Right kidney (tissue), 9 donors: Measurements from ENCODE around the gene NANOS2.
A peak's percentile ranks its signal among the peaks of the same experiment; 100 is the strongest.

Source experiments
- DNase-seq: peaks from one replicate; pipeline ENCODE4 v3.0.0-alpha.2; 2016
- long read RNA-seq, 8 donors: transcript quantifications; one replicate each; lab custom pipeline, GENCODE V29; 2026

Gene NANOS2
- long read RNA-seq, donor 1: 0 reads
- long read RNA-seq, donor 2: 0 reads
- long read RNA-seq, donor 3: 0 reads
- long read RNA-seq, donor 4: 0 reads
- long read RNA-seq, donor 5: 0 reads
- long read RNA-seq, donor 6, partial matches to known transcripts: 0 of 1 reads
- long read RNA-seq, donor 6, other reads (novel, unspliced or antisense): 0 of 1 reads
- long read RNA-seq, donor 7, partial matches to known transcripts: 0 of 1 reads
- long read RNA-seq, donor 7, other reads (novel, unspliced or antisense): 0 of 1 reads
- long read RNA-seq, donor 8: 0 reads

GRCh38 chr19:45913874-45914830, at the start of gene NANOS2:
Gene NANOS2 (minus strand): TSS chr19:45914778. CDS start chr19:45914693, 85 bp downstream.
- no peak for DNase-seq

DNA sequence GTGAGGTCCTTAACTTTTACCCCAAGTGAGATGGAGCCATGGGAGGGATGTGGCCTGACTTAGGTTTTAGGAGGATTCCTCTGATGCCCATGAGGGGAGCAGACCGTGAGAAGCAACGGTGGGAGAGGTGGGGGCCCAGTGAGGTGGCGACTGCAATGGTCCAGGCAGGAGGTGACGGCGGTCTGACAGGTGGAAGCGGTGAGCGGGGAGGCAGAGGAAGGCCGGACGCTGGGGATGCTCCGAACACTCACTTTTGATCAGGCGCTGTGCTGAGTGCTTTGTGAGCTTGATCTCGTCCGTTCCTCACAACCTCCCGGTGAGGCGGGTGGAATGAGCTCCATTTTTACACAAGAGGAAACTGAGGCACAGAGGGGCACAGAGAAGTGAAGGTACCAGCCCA, 47.4 kb upstream of the NANOS2 start:
- no peak for DNase-seq

DNA sequence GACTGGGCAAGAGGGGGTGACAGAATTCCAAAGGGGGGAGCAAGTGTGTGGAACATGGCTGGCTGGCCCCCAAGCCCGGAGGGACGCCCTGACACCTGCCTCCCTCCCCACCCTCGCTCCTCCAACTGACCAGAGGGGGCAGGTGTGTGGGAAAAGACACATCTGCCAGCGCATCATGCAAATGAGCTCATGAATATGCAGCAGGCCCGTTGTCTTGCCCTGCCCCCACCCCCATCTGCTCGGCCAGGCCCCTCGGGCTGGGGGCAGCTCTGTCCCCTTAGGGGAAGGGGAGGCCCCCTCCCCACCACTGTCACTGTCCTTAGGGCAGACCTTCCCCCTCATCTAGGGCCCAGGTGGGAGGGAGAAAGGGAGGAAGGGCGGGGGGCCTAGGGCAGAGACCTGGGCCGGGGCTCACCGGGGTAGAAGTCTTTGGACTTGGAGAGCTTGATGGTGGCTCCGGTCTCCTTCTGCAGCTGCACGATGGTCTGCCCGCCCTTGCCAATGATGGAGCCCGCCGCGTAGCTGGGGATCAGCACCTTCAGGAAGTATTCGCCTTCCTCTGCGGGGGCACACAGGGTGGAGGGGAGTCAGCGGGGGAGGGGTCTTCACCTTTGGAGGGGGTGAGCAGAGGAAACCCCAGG, 46.1 kb upstream of the NANOS2 start:
- no peak for DNase-seq

DNA sequence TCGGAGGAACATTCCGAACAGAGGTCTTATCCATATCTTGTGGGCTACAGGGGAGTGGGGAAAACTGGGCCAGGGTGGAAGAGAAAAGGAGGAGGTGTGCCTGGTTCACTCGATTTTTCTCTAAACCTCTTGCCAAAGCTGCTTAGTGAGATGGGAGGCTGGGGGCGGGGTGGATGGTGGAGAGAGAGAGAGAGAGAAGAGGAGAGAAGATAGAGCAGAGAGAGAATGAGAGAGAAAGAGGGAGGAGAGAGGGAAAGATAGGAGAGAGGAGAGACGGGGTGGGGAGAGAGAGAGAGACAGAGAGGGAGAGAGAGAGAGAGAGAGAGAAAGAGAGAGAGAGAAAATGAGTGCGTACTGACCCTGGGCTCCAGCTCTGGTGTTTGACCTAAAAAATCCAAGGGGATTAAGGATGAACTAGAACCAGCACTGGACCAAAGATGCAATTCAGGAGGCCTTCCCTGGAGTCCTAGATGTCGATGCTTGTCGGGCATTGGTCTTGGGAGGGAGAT, 45.0 kb upstream of the NANOS2 start:
- no peak for DNase-seq

DNA sequence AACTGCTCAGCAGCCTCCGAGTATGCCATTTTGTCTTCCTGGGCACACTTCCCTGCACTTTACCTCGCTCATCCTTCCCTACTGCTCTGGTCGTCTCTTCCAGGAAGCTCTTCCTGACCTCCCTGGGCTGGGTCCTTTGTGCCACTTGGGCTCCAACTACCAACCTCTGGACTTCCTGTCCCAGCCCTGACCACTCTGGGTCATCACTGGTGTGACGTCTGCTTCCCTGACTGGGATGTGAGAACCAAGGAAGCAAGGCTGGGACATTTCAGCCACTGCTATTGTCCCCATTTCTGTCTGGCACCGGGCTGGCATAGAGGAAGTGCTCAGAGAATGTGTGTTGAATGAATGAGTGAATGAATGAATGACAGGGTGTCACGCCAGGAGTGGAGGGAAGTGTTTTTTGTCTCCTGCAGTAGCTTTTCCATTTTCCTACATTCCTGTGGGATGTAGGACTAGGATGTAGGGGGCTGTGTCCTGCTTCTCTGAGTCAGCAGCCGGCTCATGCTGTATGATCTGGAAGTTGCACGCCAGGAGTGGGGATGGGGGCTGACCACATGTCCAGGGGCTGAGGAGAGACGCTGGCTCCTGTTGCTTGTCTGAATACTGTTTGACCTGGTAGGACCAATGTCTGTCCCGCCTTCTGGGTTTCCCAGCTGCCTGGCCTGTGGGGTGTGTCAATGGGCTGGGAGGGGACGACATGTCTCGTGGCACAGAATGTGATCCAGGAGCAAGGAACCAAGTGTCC, 44.4 kb upstream of the NANOS2 start:
- no peak for DNase-seq

GRCh38 chr19:45958320-45958719, 43.7 kb upstream of the NANOS2 start:
- no peak for DNase-seq

- DNase-seq: no peak
Measured at GRCh38 chr19:45955905-45956608, 41.5 kb upstream of the NANOS2 start.

- no peak for DNase-seq
Measured at GRCh38 chr19:45954156-45954555, 39.6 kb upstream of the NANOS2 start.

DNA sequence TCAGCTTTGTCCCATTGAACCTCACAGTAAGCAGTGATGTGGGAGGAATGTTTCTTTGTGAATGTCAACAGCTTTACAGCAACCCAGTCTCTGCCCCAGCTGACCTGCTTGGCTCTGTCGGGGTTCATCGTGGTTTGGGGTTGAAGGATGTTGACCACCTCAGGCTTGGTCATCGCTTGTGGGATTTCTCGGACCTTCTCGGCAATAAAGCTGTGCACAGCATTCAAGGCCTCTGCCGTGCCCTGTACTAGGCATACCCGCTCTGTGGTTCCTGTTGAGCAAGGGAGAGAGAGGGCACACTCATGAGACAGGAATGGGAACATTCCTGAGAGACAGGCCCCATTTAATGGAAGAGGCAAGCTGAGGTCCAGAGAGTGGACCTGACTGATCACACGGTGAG, 39.1 kb upstream of the NANOS2 start:
- no peak for DNase-seq

DNA sequence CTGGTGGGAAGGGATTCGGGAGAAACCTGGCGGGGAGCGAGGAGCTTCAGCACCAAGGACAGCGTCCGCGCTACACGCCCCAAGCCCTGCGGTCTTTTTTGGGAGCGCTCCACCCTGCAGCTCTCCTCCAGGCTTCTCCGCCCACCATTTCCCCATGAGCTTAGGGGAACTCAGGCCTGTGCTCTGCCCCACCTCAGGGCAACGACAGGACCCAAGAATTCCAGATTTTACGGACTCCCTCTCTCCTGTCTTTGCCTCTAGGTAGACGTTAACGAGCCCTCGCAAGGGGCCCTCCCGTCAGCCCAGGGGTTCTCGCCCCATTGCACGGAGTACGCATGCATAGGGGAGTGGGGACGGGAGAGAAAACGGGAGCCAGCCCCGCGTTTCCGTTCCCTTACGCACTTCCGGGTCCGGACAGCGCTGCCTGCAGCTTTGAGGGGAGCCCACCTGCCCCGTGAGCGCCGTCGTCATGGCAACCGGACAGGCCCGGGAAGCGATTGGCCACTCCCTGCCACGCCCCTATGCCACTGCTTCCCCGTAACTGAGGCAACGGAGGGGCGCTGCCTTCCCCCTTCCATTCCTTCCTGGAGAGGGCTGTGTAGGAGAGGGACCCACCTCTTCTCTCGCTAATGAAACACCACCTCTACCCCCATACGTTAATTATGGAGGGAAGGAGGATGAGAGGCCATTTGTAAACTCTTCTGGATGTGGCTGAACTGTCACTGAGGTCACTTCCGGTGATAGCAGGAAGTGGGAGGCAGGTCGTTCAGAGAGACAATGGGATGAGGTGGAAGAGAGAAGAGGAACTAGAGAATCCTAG, 38.3 kb upstream of the NANOS2 start:
- DNase-seq: peak; percentile 52

DNA sequence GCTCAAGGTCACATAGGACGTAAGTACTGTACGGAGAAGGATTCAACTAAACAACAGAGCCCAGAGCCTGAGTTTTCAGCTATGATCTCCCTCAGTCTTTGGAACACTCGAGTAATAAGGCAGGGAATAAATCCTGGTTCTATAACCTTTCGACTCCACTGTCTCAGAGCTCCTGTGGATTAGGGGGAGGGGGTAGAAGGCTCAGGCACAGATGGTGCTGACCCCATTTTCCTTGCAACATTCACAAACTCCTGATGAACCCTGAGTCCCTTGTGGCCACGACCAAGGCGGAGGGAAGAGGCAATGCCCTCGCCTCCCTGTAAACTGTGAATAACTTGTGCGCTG, 37.7 kb upstream of the NANOS2 start:
- DNase-seq: no peak

DNA sequence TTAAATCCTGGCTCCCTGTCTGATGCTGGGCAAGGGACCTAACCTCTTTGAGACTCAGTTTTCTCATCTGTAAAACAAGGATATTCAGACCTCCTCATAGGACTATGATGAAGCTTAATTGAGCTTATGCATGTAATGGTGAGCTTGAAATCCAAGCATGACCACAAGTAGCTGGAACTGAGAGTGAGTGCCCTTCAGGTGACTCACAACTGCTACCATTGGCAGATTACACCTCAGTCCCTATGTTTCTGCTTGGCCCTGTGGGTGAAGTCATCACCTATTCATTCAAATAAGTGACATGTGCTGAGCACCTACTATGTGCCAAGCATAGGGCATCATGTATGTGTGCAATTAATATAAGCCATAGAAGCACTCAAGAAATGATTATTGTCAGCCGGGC, 33.3 kb upstream of the NANOS2 start:
- DNase-seq: no peak

- peak; percentile 16 for DNase-seq
Measured at GRCh38 chr19:45940515-45940805, 25.9 kb upstream of the NANOS2 start.

DNA sequence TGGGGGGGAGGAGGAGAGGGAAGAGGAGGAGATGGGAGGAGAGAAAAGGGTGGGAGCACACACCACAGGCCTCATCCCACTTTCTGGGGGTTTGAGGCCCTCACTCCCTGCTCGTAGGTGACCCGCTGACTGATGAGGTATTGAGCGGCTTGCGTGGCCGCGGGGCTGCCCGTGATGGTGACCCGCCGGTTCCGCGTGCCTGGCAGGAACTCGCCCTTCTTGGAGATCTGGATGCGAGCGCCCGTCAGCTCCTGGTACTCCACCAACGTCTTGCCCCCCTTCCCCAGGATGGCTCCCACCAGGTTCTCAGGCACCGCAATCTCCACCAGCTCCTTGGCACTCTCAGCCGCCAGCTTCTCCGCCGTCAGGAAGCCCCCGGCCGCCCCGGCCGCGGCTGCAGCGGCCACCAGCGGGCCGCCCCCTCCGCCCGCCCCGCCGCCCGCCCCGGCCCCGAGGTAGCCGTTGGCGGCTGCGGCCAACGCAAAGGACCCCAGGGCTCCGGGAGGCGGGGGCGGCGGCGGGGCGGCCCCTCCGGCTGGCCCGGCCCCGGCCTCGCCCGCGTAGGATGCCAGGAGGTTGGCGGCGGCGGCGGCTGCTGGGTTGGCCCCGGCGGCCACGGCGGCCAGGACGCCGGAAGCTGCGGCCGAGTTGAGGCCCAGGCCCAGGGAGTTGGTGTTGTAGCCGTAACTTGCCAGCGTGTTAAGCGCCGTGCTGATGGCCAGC, 25.4 kb upstream of the NANOS2 start:
- peak; percentile 37 for DNase-seq

DNA sequence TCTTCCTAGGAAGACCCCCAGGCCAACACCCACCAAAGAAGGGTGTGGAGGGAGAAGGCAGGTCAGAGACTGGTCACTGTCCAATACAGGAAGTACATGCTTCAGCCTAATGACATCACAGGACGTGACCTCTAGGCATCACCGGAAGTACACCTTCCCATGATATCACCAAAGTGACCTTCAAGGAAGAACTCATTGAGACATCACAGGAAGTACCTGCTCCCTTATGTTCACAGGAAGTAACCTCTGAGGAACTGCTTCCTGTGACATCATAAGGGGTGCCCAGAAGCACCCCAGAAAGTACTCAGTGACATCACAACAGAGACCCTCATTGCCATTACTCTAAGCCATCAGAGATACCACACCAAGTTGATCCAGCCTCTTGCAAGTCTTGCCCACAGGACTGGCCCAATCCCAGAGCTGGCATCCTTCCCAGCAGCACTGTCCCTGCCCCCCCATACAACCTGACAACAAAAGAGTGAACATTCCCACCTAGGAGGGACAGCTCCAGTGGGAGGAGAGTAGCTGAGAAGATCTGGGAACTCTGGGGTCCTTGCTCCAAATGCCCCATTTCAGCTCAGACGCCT, 24.2 kb upstream of the NANOS2 start:
- no peak for DNase-seq

DNA sequence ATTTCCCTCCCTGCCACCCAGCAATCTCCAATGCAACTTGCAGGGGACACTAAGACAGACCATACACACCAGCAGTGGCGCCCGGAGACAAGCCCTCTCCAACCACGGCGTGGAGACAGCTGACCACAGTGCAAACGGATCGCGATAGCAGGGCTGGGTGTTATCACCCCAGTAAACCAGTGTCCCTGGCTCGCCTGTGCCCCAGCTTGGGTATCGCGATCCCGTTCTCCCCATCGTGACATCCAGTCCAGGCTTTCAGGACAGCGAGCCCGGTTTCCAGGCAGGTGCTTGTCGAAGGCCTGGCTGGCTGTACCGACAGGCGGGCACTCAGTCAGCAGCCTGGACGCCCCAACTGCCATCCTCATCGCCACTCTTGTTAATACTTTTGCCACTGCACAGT, 20.7 kb upstream of the NANOS2 start:
- DNase-seq: no peak

DNA sequence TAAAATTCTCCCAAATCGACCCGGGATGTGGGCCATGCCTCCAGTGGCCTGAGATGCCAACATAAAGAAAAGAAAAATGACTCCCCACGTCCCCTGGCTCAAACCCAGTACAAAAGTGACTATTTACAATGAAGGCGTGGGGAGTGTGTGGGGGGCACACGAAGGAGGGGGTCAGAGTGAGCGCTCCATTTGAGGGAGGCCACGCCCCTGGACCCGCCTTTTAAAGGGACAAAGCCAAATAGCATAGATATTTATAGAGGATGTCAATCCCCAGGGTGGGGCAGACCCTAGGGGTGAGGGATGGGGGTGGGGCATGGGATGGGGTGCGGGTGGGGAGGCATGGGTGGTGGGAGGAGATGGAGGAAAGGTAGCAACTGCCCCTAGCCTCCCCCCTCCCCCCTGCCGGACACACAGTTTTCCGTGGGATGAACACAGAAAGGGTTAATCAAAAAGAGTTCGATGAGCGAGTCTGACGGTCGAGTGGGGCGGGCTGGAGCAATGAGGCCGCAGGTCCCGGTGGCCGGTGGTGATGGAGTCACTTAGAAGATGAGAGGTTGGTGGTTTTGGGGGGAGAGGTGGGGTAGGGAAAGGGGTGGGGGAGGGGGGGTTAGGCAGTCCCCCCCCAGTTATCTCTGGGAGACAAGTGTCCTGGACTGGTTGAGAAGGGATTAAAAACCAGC, 20.1 kb upstream of the NANOS2 start:
- no peak for DNase-seq

GRCh38 chr19:45933759-45934158, 19.2 kb upstream of the NANOS2 start:
- no peak for DNase-seq

DNA sequence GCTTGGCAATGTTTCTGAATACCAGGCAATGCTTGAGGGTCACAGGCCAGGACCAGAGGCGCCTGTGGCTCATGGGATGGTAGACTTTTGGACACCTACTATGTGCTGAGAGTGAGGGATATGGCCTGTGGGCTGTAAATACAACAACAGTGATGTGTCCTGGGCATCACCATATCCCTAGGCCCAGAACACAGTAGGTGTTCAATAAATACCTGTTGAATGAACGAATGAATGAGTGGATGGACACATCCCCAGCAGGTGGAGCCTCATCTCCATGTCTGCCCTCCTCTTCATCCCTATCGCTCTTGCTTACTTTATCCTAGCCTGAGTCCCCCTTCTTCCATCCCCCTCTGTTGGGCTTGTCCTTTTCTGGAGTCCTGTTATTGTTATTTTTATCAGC, 16.5 kb upstream of the NANOS2 start:
- no peak for DNase-seq
